Dermis blood vessel endothelial cell (primary cell): Measurements from ENCODE around the gene OCA2. TPM values are rescaled to one million over a fixed set of nuclear protein-coding genes. Genes with fewer than 3 reads are reported as not detected.

Experiments
- DNase-seq: peaks from one replicate; pipeline ENCODE4 v3.0.0; 2010
- total RNA-seq: library from RNA; depleted of rRNA; stranded (reverse); fragments of >200 nt; gene quantifications from 2 replicates; pipeline ENCODE4 v1.2.3, GENCODE V29; 2014

Gene OCA2
- total RNA-seq, 1 donor from 2014 or later = not detected

- no peak for DNase-seq
Observed at GRCh38 chr15:27844018-27844666, 255.0 kb downstream of the OCA2 start.

GRCh38 chr15:27843146-27843545 lies 256.0 kb downstream of the OCA2 start:
- DNase-seq = no peak

GRCh38 chr15:27842526-27842925 lies 256.6 kb downstream of the OCA2 start:
- DNase-seq = no peak

GRCh38 chr15:27835233-27835939 lies 263.7 kb downstream of the OCA2 start:
- DNase-seq = no peak

- no peak for DNase-seq
Observed at GRCh38 chr15:27834684-27835083, 264.4 kb downstream of the OCA2 start.

GRCh38 chr15:27833974-27834373 lies 265.1 kb downstream of the OCA2 start:
- DNase-seq = no peak

- DNase-seq = no peak
Observed at GRCh38 chr15:27833178-27833577, 265.9 kb downstream of the OCA2 start.

GRCh38 chr15:27832237-27832596 lies 266.9 kb downstream of the OCA2 start:
- no peak for DNase-seq

GRCh38 chr15:27831384-27832236 lies 267.5 kb downstream of the OCA2 start:
- DNase-seq = no peak

- no peak for DNase-seq
Observed at GRCh38 chr15:27828746-27829145, 270.4 kb downstream of the OCA2 start.

GRCh38 chr15:27826902-27827714 lies 272.0 kb downstream of the OCA2 start:
- no peak for DNase-seq

GRCh38 chr15:27826411-27826810 lies 272.7 kb downstream of the OCA2 start:
- no peak for DNase-seq

GRCh38 chr15:27824841-27825422 lies 274.2 kb downstream of the OCA2 start:
- no peak for DNase-seq

- DNase-seq = no peak
Observed at GRCh38 chr15:27821273-27821672, 277.8 kb downstream of the OCA2 start.

- no peak for DNase-seq
Observed at GRCh38 chr15:27820722-27821121, 278.4 kb downstream of the OCA2 start.

- no peak for DNase-seq
Observed at GRCh38 chr15:27820232-27820631, 278.9 kb downstream of the OCA2 start.

- no peak for DNase-seq
Observed at GRCh38 chr15:27817258-27817657, 281.9 kb downstream of the OCA2 start.

- no peak for DNase-seq
Observed at GRCh38 chr15:27816790-27817189, 282.3 kb downstream of the OCA2 start.

- DNase-seq = no peak
Observed at GRCh38 chr15:27815035-27815434, 284.1 kb downstream of the OCA2 start.

- DNase-seq = no peak
Observed at GRCh38 chr15:27813139-27813538, 286.0 kb downstream of the OCA2 start.

- DNase-seq = no peak
Observed at GRCh38 chr15:27808182-27808581, 290.9 kb downstream of the OCA2 start.

- DNase-seq = no peak
Observed at GRCh38 chr15:27807335-27807734, 291.8 kb downstream of the OCA2 start.
